Neural progenitor cell (in vitro differentiated cells): Measurements from ENCODE around the gene FOXI1.

Source experiments
- CTCF ChIP-seq: fragments of 200-600 bp; sonication (generic); IDR thresholded peaks from 2 replicates; pipeline ENCODE4 v1.5.1; 2017; ENCODE audit warnings: antibody characterized with exemption, mild to moderate bottlenecking
- EZH2 ChIP-seq: fragments of 200-600 bp; sonication (generic); IDR thresholded peaks from 2 replicates; pipeline ENCODE4 v1.6.1; 2017; ENCODE audit warnings: antibody characterized with exemption, mild to moderate bottlenecking, moderate library complexity
- EZH2phosphoT487 ChIP-seq: fragments of 200-600 bp; sonication (generic); IDR thresholded peaks from 2 replicates; pipeline ENCODE4 v1.6.1; 2017; ENCODE audit warnings: antibody characterized with exemption

GRCh38 chr5:170138273-170138672 is 32.6 kb downstream of the FOXI1 start:
- no peak for TF ChIP-seq CTCF
- TF ChIP-seq EZH2, result no peak
- TF ChIP-seq EZH2phosphoT487, result no peak
